Keratinocyte (primary cell): Measurements from ENCODE around the gene ADCY10. TPM values are rescaled to one million over a fixed set of nuclear protein-coding genes. Genes with fewer than 3 reads are reported as not detected.

Experiments used
- DNase-seq: peaks from one replicate; pipeline ENCODE4 v3.0.0-alpha.2; 2011; ENCODE audit warnings: low read depth, missing footprints, low spot score
- FAIRE-seq: peaks from 2 replicates; lab custom pipeline; 2011; peaks lifted over from hg19 to GRCh38; lab: Jason Lieb, UNC
- H2AFZ ChIP-seq: 2 replicates; pipeline ENCODE4 v1.6.0; 2012; ENCODE audit warnings: low read length, control low read depth, inconsistent platforms; ENCODE audit not compliant: control insufficient read depth
- H3K27ac ChIP-seq: 2 replicates; pipeline ENCODE4 v1.5.1; 2011; ENCODE audit warnings: low read length; ENCODE audit not compliant: control insufficient read depth, insufficient read depth
- H3K27me3 ChIP-seq: 3 replicates; pipeline ENCODE4 v1.6.0; 2011; ENCODE audit warnings: low read length; ENCODE audit not compliant: control insufficient read depth, insufficient read depth; ENCODE audit errors: extremely low read depth
- H3K36me3 ChIP-seq, 2 experiments: 2 replicates in 1 of 2; 3 replicates in 1 of 2; pipeline ENCODE4 v1.5.1; 2011; ENCODE audit warnings: low read length in 2 of 2, mild to moderate bottlenecking in 1 of 2; ENCODE audit not compliant: control insufficient read depth in 2 of 2, insufficient read depth in 2 of 2; ENCODE audit errors: extremely low read depth in 1 of 2
- H3K4me1 ChIP-seq: 3 replicates; pipeline ENCODE4 v1.5.1; 2011; ENCODE audit warnings: low read length; ENCODE audit not compliant: control insufficient read depth, insufficient read depth; ENCODE audit errors: extremely low read depth
- H3K4me2 ChIP-seq: 3 replicates; pipeline ENCODE4 v1.6.0; 2011; ENCODE audit warnings: low read depth, low read length; ENCODE audit not compliant: control insufficient read depth, insufficient read depth; ENCODE audit errors: extremely low read depth
- H3K4me3 ChIP-seq, 3 experiments: fragments of 200-600 bp in 1 of 3; sonication (generic) in 1 of 3; 2 replicates in 2 of 3; 3 replicates in 1 of 3; pipeline ENCODE4 v1.5.1; 2011 to 2016; ENCODE audit warnings: low read length in 3 of 3, mild to moderate bottlenecking in 3 of 3, control low read depth in 2 of 3, inconsistent platforms in 1 of 3, low read depth in 1 of 3, mixed read lengths in 1 of 3, mixed run types in 1 of 3, moderate library complexity in 1 of 3; ENCODE audit not compliant: control insufficient read depth in 2 of 3, insufficient read depth in 2 of 3; ENCODE audit errors: extremely low read depth in 1 of 3
- H3K79me2 ChIP-seq: 2 replicates; pipeline ENCODE4 v1.6.0; 2012; ENCODE audit warnings: low read length; ENCODE audit not compliant: control insufficient read depth, insufficient read depth
- H3K9ac ChIP-seq: 3 replicates; pipeline ENCODE4 v1.6.0; 2011; ENCODE audit warnings: low read length; ENCODE audit not compliant: control insufficient read depth, insufficient read depth; ENCODE audit errors: extremely low read depth
- H3K9me1 ChIP-seq: 3 replicates; pipeline ENCODE4 v1.6.0; 2011; ENCODE audit warnings: low read length; ENCODE audit not compliant: control insufficient read depth, insufficient read depth; ENCODE audit errors: extremely low read depth
- H3K9me3 ChIP-seq: 2 replicates; pipeline ENCODE4 v1.5.1; 2012; ENCODE audit warnings: low read depth, low read length; ENCODE audit not compliant: control insufficient read depth
- H4K20me1 ChIP-seq: 3 replicates; pipeline ENCODE4 v1.6.0; 2011; ENCODE audit warnings: low read length; ENCODE audit not compliant: control insufficient read depth, insufficient read depth; ENCODE audit errors: extremely low read depth
- CTCF ChIP-seq, 3 experiments: IDR thresholded peaks in 1 of 3; conservative IDR thresholded peaks in 1 of 3; optimal IDR thresholded peaks in 1 of 3; 2 replicates in 2 of 3; 3 replicates in 1 of 3; pipeline versions ENCODE3 to v1.5.1; 2011; ENCODE audit warnings: low read length in 3 of 3, mild to moderate bottlenecking in 3 of 3, moderate library complexity in 2 of 3, control low read depth in 1 of 3, inconsistent platforms in 1 of 3; ENCODE audit not compliant: insufficient read depth in 2 of 3; ENCODE audit errors: extremely low read depth in 1 of 3
- EZH2 ChIP-seq: IDR thresholded peaks from one replicate; pipeline ENCODE4 v1.6.1; 2012; ENCODE audit warnings: inconsistent platforms, mild to moderate bottlenecking, low read length, moderate library complexity
- dilution Hi-C: fragments of 300-500 bp; cut with MboI; formaldehyde crosslinking; loops from one replicate; pipeline ENCODE4 v1.7.0; 2020; ENCODE audit warnings: low sequenced_read_pairs; ENCODE audit not compliant: extremely low pct_ligation_motif_present
- polyA plus RNA-seq, 5 experiments: library from polyadenylated mRNA; depleted of rRNA in 3 of 5; stranded (reverse) in 3 of 5; stranded (forward) in 1 of 5; unstranded in 1 of 5; fragments of >200 nt; gene quantifications; 1 replicate in 1 of 5; 2 replicates in 3 of 5; 3 replicates in 1 of 5; pipeline versions ENCODE4 v1.2.1 to v1.2.3, GENCODE V29; 2011 to 2012; ENCODE audit warnings: missing spikeins in 2 of 5, low read depth in 1 of 5, low replicate concordance in 1 of 5

Gene ADCY10
- polyA plus RNA-seq, 1 donor (not counting 4 experiments of a cell fraction or from before 2014, with no cell fraction given) = 0.04 TPM

- H3K9ac ChIP-seq = no peak overlapping the region
- H3K79me2 ChIP-seq = no peaks in the 10 kb centered on the region
- no peaks in the 10 kb centered on the region for H3K36me3 ChIP-seq
- H4K20me1 ChIP-seq = no peaks in the 10 kb centered on the region
- no peak overlapping the region for H3K27ac ChIP-seq
- dilution Hi-C loops = no loop called here
- FAIRE-seq = no peak
- H3K9me1 ChIP-seq = no peaks in the 10 kb centered on the region
- H3K9me3 ChIP-seq = no peaks in the 10 kb centered on the region
- no peak overlapping the region for H3K4me2 ChIP-seq
- H3K4me3 ChIP-seq = no peak overlapping the region
- no peak overlapping the region for H2AFZ ChIP-seq
- TF ChIP-seq CTCF (optimal IDR thresholded peaks at IDR 0.05 in 1 of 3, IDR thresholded peaks at IDR 0.05 in 1 of 3, conservative IDR thresholded peaks at IDR 0.05 in 1 of 3; ENCODE audit: extremely low read depth in 1 of 3, insufficient read depth in 2 of 3, low read length in 3 of 3) (no peak), EZH2 (no peak)
- no peaks in the 10 kb centered on the region for H3K27me3 ChIP-seq
- DNase-seq = no peak
- no peaks in the 10 kb centered on the region for H3K4me1 ChIP-seq
These were observed 71.1 kb downstream of the ADCY10 start for GRCh38 chr1:167842872-167843271.

- Histone ChIP-seq H3K9me1 (no peaks in the 10 kb centered on the region), H3K4me2 (no peak overlapping the region), H3K9me3 (no peaks in the 10 kb centered on the region), H3K79me2 (no peaks in the 10 kb centered on the region), H3K9ac (no peak overlapping the region), H3K27me3 (no peaks in the 10 kb centered on the region), H3K27ac (no peak overlapping the region), H3K4me1 (no peaks in the 10 kb centered on the region), H2AFZ (no peak overlapping the region), H3K36me3 (no peaks in the 10 kb centered on the region), H3K4me3 (no peak overlapping the region), H4K20me1 (no peaks in the 10 kb centered on the region)
- no peak for DNase-seq
- no peak for FAIRE-seq
- dilution Hi-C loops = no loop called here
- TF ChIP-seq CTCF (optimal IDR thresholded peaks at IDR 0.05 in 1 of 3, IDR thresholded peaks at IDR 0.05 in 1 of 3, conservative IDR thresholded peaks at IDR 0.05 in 1 of 3; ENCODE audit: extremely low read depth in 1 of 3, insufficient read depth in 2 of 3, low read length in 3 of 3) (no peak), EZH2 (no peak)
These were observed 72.4 kb downstream of the ADCY10 start for GRCh38 chr1:167841530-167841929.
